Measurements from ENCODE around the gene LRFN2. TPM values are rescaled to one million over a fixed set of nuclear protein-coding genes. Genes with fewer than 3 reads are reported as not detected.

Gene LRFN2
- total RNA-seq, 1 donor from 2014 or later = 0.32 TPM

DNA sequence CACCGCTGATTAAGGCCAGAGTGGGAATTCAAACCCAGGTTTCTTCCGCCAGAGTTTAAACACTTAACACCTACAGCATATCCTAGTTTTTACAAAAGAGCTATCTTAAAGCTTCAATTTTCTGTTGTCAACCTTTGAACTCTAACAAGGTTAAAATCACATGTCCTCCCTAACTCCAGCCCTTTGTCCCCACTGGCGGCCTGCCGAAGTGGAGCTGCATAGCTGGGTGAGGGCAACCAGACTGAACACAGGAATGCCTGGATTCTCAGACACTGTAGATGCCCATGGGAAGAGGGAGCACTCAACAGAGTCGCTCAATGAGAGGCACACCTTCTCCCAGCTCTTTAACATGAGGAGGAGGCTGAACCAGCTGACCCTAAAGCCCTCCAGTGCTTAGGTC lies 59.1 kb downstream of the LRFN2 start:
- no peaks in the 10 kb centered on the region for H3K36me3 Mint-ChIP-seq (ENCODE audit: low read depth, unreplicated experiment)
- no peaks in the 10 kb centered on the region for H3K9me3 ChIP-seq (ENCODE audit: insufficient read depth, low read depth, low read length)
- no peaks in the 10 kb centered on the region for H3K4me1 ChIP-seq (ENCODE audit: insufficient read depth, low read length)
- H3K9ac ChIP-seq (ENCODE audit: low read length) = no peak overlapping the region
- no peak overlapping the region for H3K4me3 ChIP-seq (ENCODE audit: insufficient read depth, low read depth, low read length)
- H3K4me3 Mint-ChIP-seq (ENCODE audit: unreplicated experiment) = no peak overlapping the region
- H2AFZ ChIP-seq (ENCODE audit: low read depth, low read length) = no peak overlapping the region
- no peak overlapping the region for H3K4me2 ChIP-seq (ENCODE audit: low read length)
- H3K27ac ChIP-seq (ENCODE audit: low read depth, low read length) = no peak overlapping the region
- TF ChIP-seq, protein P1, sequence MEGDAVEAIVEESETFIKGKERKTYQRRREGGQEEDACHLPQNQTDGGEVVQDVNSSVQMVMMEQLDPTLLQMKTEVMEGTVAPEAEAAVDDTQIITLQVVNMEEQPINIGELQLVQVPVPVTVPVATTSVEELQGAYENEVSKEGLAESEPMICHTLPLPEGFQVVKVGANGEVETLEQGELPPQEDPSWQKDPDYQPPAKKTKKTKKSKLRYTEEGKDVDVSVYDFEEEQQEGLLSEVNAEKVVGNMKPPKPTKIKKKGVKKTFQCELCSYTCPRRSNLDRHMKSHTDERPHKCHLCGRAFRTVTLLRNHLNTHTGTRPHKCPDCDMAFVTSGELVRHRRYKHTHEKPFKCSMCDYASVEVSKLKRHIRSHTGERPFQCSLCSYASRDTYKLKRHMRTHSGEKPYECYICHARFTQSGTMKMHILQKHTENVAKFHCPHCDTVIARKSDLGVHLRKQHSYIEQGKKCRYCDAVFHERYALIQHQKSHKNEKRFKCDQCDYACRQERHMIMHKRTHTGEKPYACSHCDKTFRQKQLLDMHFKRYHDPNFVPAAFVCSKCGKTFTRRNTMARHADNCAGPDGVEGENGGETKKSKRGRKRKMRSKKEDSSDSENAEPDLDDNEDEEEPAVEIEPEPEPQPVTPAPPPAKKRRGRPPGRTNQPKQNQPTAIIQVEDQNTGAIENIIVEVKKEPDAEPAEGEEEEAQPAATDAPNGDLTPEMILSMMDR (IDR thresholded peaks at IDR 0.05; ENCODE audit: insufficient read depth, low read depth, low read length) = no peak
- no peak for TF ChIP-seq EZH2 (IDR thresholded peaks at IDR 0.05; ENCODE audit: insufficient read depth, low read length)
- H3K27me3 ChIP-seq (ENCODE audit: insufficient read depth, low read length) = peaks cover 2% of the 10 kb centered on the region
- FAIRE-seq (no peak), DNase-seq (ENCODE audit: low read depth) (no peak)
- no peaks in the 10 kb centered on the region for H3K36me3 ChIP-seq (ENCODE audit: insufficient read depth, low read length)
- H4K20me1 ChIP-seq (ENCODE audit: insufficient read depth, low read length) = no peaks in the 10 kb centered on the region
- peaks cover 29% of the 10 kb centered on the region for H3K27me3 Mint-ChIP-seq (ENCODE audit: low read depth, unreplicated experiment)
- no peak overlapping the region for H3K27ac Mint-ChIP-seq (ENCODE audit: unreplicated experiment)
- peaks cover 2% of the 10 kb centered on the region for H3K4me1 Mint-ChIP-seq (ENCODE audit: low read depth, unreplicated experiment)
- H3K9me3 Mint-ChIP-seq (ENCODE audit: unreplicated experiment) = no peaks in the 10 kb centered on the region
- H3K79me2 ChIP-seq (ENCODE audit: insufficient read depth, low read length) = no peaks in the 10 kb centered on the region

GRCh38 chr6:40526036-40526435 lies 61.1 kb downstream of the LRFN2 start:
- Histone ChIP-seq H2AFZ (ENCODE audit: low read depth, low read length) (no peak overlapping the region), H3K27ac (ENCODE audit: low read depth, low read length) (no peak overlapping the region), H3K27me3 (ENCODE audit: insufficient read depth, low read length) (peaks cover 2% of the 10 kb centered on the region), H3K9me3 (ENCODE audit: insufficient read depth, low read depth, low read length) (no peaks in the 10 kb centered on the region), H3K4me2 (ENCODE audit: low read length) (no peak overlapping the region), H3K9ac (ENCODE audit: low read length) (no peak overlapping the region), H3K79me2 (ENCODE audit: insufficient read depth, low read length) (no peaks in the 10 kb centered on the region), H3K4me3 (ENCODE audit: insufficient read depth, low read depth, low read length) (no peak overlapping the region), H3K36me3 (ENCODE audit: insufficient read depth, low read length) (no peaks in the 10 kb centered on the region), H4K20me1 (ENCODE audit: insufficient read depth, low read length) (no peaks in the 10 kb centered on the region), H3K4me1 (ENCODE audit: insufficient read depth, low read length) (no peaks in the 10 kb centered on the region)
- no peak overlapping the region for H3K27ac Mint-ChIP-seq (ENCODE audit: unreplicated experiment)
- peaks cover 38% of the 10 kb centered on the region for H3K27me3 Mint-ChIP-seq (ENCODE audit: low read depth, unreplicated experiment)
- no peaks in the 10 kb centered on the region for H3K36me3 Mint-ChIP-seq (ENCODE audit: low read depth, unreplicated experiment)
- FAIRE-seq = no peak
- TF ChIP-seq, protein P1 (IDR thresholded peaks at IDR 0.05; ENCODE audit: insufficient read depth, low read depth, low read length) = no peak
- no peak for TF ChIP-seq EZH2 (IDR thresholded peaks at IDR 0.05; ENCODE audit: insufficient read depth, low read length)
- H3K9me3 Mint-ChIP-seq (ENCODE audit: unreplicated experiment) = no peaks in the 10 kb centered on the region
- no peak for DNase-seq (ENCODE audit: low read depth)
- peaks cover 2% of the 10 kb centered on the region for H3K4me1 Mint-ChIP-seq (ENCODE audit: low read depth, unreplicated experiment)
- H3K4me3 Mint-ChIP-seq (ENCODE audit: unreplicated experiment) = no peak overlapping the region

DNA sequence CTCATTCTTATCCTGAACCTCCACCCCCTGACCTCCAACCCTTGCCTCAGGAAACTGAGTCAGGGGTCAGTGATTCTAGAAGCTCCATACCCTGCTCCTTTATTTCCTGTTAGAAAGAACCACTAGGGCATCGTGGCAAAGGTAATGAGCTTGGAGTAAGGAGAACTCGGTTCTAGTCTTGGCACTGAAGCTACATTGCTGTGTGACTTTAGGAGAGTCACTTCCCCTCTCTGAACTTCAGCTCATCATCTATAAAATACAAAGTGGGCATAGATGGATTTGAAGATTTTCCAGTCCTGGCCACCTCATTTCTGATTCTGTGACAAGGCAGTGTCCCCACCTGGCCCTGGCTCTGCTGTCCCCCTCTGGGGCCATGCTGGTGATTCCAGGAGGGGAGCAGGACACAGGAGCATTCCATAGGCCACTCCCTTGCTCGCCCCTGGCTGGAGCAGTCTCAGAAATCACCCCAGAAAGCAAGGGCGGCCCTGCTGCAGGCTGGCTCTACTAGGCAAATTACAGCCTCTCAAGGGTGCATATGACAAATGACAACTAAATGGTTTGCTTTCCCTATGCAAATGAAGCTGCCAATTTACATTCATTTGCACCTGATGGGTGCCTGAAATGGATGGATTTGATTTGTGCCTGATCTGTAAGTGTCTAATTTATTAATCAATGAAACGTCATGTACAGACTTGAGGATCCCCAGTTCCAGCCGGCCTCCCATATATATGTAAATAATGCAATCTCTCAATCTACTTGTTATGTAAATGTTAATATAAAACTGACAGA lies 62.2 kb downstream of the LRFN2 start:
- no peak overlapping the region for H3K4me3 ChIP-seq (ENCODE audit: insufficient read depth, low read depth, low read length)
- no peak for DNase-seq (ENCODE audit: low read depth)
- H3K9ac ChIP-seq (ENCODE audit: low read length) = no peak overlapping the region
- FAIRE-seq = no peak
- H3K36me3 ChIP-seq (ENCODE audit: insufficient read depth, low read length) = no peaks in the 10 kb centered on the region
- no peaks in the 10 kb centered on the region for H3K79me2 ChIP-seq (ENCODE audit: insufficient read depth, low read length)
- H3K9me3 Mint-ChIP-seq (ENCODE audit: unreplicated experiment) = no peaks in the 10 kb centered on the region
- no peak overlapping the region for H3K4me2 ChIP-seq (ENCODE audit: low read length)
- no peak overlapping the region for H2AFZ ChIP-seq (ENCODE audit: low read depth, low read length)
- no peak overlapping the region for H3K27ac Mint-ChIP-seq (ENCODE audit: unreplicated experiment)
- no peaks in the 10 kb centered on the region for H3K9me3 ChIP-seq (ENCODE audit: insufficient read depth, low read depth, low read length)
- peaks cover 2% of the 10 kb centered on the region for H3K4me1 Mint-ChIP-seq (ENCODE audit: low read depth, unreplicated experiment)
- TF ChIP-seq EZH2 (IDR thresholded peaks at IDR 0.05; ENCODE audit: insufficient read depth, low read length) = no peak
- TF ChIP-seq, protein P1 (IDR thresholded peaks at IDR 0.05; ENCODE audit: insufficient read depth, low read depth, low read length) = no peak
- H3K4me1 ChIP-seq (ENCODE audit: insufficient read depth, low read length) = no peaks in the 10 kb centered on the region
- H3K27me3 Mint-ChIP-seq (ENCODE audit: low read depth, unreplicated experiment) = peaks cover 38% of the 10 kb centered on the region
- H3K27me3 ChIP-seq (ENCODE audit: insufficient read depth, low read length) = no peaks in the 10 kb centered on the region
- H3K4me3 Mint-ChIP-seq (ENCODE audit: unreplicated experiment) = no peak overlapping the region
- H3K27ac ChIP-seq (ENCODE audit: low read depth, low read length) = no peak overlapping the region
- H4K20me1 ChIP-seq (ENCODE audit: insufficient read depth, low read length) = no peaks in the 10 kb centered on the region
- H3K36me3 Mint-ChIP-seq (ENCODE audit: low read depth, unreplicated experiment) = no peaks in the 10 kb centered on the region

All from astrocyte (in vitro differentiated cells and primary cell).